Measurements from ENCODE around the gene CNEP1R1. TPM values are rescaled to one million over a fixed set of nuclear protein-coding genes. Genes with fewer than 3 reads are reported as not detected.

The CNEP1R1 gene
- total and polyA plus RNA-seq, 9 of the 15 experiments (the other 6 are each of a cell fraction or from before 2014, with no cell fraction given), result 7.6 to 20.1 (median 10.6) TPM

GRCh38 chr16:50024684-50025536, at the start of gene CNEP1R1 (continued):
- no peak for TF ChIP-seq PATZ1 (CRISPR knock-in tag; IDR thresholded peaks at IDR 0.05; ENCODE audit: borderline replicate concordance)
- no peak for TF ChIP-seq MED1 (CRISPR knock-in tag; IDR thresholded peaks at IDR 0.05; ENCODE audit: borderline replicate concordance)
- no peak for TF ChIP-seq ZNF780A (CRISPR knock-in tag; IDR thresholded peaks at IDR 0.05)
- peak; percentile 42; the same call in 1 of the 2 replicates for TF ChIP-seq NR2C1 (IDR thresholded peaks at IDR 0.05)
- TF ChIP-seq NR2C1 (tag; IDR thresholded peaks at IDR 0.05), result 0 out of 2 replicates have a peak, but pooled peaks have one; percentile 9
- TF ChIP-seq SRSF7 (optimal IDR thresholded peaks at IDR 0.05; ENCODE audit: low read depth, low read length), result no peak
- TF ChIP-seq STAG1 (CRISPR knock-in tag; IDR thresholded peaks at IDR 0.05; ENCODE audit: borderline replicate concordance), result peak; percentile 85; the same call in 1 of the 2 replicates
- no peak for TF ChIP-seq E2F1 (CRISPR knock-in tag; IDR thresholded peaks at IDR 0.05)
- peak; percentile 91 for TF ChIP-seq ZNF764 (CRISPR knock-in tag; IDR thresholded peaks at IDR 0.05; ENCODE audit: low read depth)
- TF ChIP-seq SMC3 (conservative IDR thresholded peaks at IDR 0.05; ENCODE audit: insufficient read depth, low read depth, low read length), result peak; percentile 91
- TF ChIP-seq GMEB1 (CRISPR knock-in tag; IDR thresholded peaks at IDR 0.05), result peak; percentile 45; the same call in 1 of the 2 replicates
- TF ChIP-seq SRSF3 (IDR thresholded peaks at IDR 0.05; ENCODE audit: insufficient read depth, low read length), result no peak
- no peak for TF ChIP-seq USF2 (CRISPR knock-in tag; IDR thresholded peaks at IDR 0.05)
- TF ChIP-seq TGIF2 (CRISPR knock-in tag; IDR thresholded peaks at IDR 0.05), result no peak
- TF ChIP-seq RREB1 (CRISPR knock-in tag; IDR thresholded peaks at IDR 0.05), result no peak
